Nephron progenitor cell (in vitro differentiated cells): Measurements from ENCODE around the gene RECQL.
"Not testable (repeated sequence)": the region's sequence is repeated elsewhere in the genome, so short reads cannot be mapped to it uniquely, and the experiment has no call there.

Experiments used
- DNase-seq: peaks from one replicate; pipeline ENCODE4 v3.0.0; 2021
- H3K27ac Mint-ChIP-seq: 2 replicates; pipeline ENCODE4 v1.8.0; 2021; ENCODE audit warnings: mild to moderate bottlenecking, moderate library complexity, mixed read lengths
- H3K27me3 Mint-ChIP-seq: 2 replicates; pipeline ENCODE4 v1.8.0; 2021; ENCODE audit warnings: mild to moderate bottlenecking, low read depth, mixed read lengths; ENCODE audit not compliant: poor library complexity
- H3K36me3 Mint-ChIP-seq: 2 replicates; pipeline ENCODE4 v1.8.0; 2021; ENCODE audit warnings: low read depth, mixed read lengths
- H3K4me1 Mint-ChIP-seq: 2 replicates; pipeline ENCODE4 v1.8.0; 2021; ENCODE audit warnings: mixed read lengths
- H3K4me3 Mint-ChIP-seq: 2 replicates; pipeline ENCODE4 v1.8.0; 2021; ENCODE audit warnings: mild to moderate bottlenecking, moderate library complexity, mixed read lengths
- H3K9me3 Mint-ChIP-seq: 2 replicates; pipeline ENCODE4 v1.8.0; 2021; ENCODE audit warnings: mild to moderate bottlenecking, moderate library complexity, mixed read lengths
- CTCF ChIP-seq: fragments of 200-600 bp; sonication (generic); IDR thresholded peaks from 2 replicates; pipeline ENCODE4 v1.5.0; 2021; ENCODE audit warnings: antibody characterized with exemption

RECQL gene

GRCh38 chr12:21438643-21439042 lies 62.8 kb downstream of the RECQL start:
- Mint-ChIP-seq H3K27ac (peak overlapping the region; percentile 97), H3K9me3 (no peaks in the 10 kb centered on the region)

GRCh38 chr12:21434699-21435098 lies 66.7 kb downstream of the RECQL start:
- Mint-ChIP-seq H3K27me3 (peaks cover 29% of the 10 kb centered on the region), H3K4me1 (peaks cover 5% of the 10 kb centered on the region), H3K9me3 (no peaks in the 10 kb centered on the region), H3K36me3 (peaks cover 11% of the 10 kb centered on the region), H3K4me3 (no peak overlapping the region), H3K27ac (no peak overlapping the region)
- DNase-seq = no peak
- no peak for TF ChIP-seq CTCF

More at GRCh38 chr12:21438643-21439042, 62.8 kb downstream of the RECQL start:
- Mint-ChIP-seq H3K27me3 (peaks cover 26% of the 10 kb centered on the region), H3K4me3 (peak overlapping the region; percentile 94), H3K36me3 (peaks cover 30% of the 10 kb centered on the region), H3K4me1 (peaks cover 5% of the 10 kb centered on the region)
- TF ChIP-seq CTCF = no peak
- DNase-seq = no peak

DNA sequence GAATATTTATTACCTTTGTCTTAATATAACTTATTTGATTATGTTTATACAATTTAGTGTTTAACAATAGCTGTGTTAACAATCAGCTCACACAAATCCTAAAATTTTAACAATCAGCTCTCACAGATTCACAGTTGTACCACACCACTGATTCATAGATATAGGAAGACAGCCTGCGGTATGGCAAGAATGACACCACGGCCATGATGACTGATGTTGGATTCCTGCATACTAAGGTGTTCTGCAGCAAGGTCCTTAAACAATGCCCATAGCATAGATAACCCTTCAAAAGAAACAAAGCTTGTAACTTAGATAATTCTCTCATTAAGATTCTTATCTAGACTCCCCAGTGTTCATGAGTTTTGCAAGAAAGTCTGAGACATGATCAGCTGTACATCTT lies 67.9 kb downstream of the RECQL start:
- Mint-ChIP-seq H3K4me1 (peaks cover 5% of the 10 kb centered on the region), H3K27me3 (peaks cover 29% of the 10 kb centered on the region), H3K36me3 (no peaks in the 10 kb centered on the region), H3K9me3 (no peaks in the 10 kb centered on the region), H3K4me3 (no peak overlapping the region), H3K27ac (no peak overlapping the region)
- no peak for TF ChIP-seq CTCF
- DNase-seq = no peak

DNA sequence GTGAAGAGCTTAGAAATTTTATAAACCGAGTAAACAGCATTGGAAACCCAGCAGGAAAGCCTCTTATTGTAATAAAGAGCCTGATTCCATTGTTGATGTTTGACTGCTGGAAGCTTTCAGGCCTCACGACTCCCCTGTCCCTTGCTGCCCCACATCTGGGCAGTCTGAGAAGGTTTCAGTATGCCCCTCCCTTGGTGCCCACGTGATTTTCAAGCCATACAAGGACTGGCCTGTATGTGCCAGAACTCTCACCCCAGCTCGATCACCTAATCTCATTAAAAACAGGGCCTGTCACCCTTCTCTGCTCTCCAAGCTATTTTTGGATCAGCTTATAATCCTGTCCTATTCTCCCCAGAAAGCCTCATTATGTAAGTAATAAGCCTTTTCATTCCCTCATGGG lies 71.4 kb downstream of the RECQL start:
- H3K27me3 Mint-ChIP-seq = peaks cover 13% of the 10 kb centered on the region
- H3K36me3 Mint-ChIP-seq = no peaks in the 10 kb centered on the region
- no peak for DNase-seq

DNA sequence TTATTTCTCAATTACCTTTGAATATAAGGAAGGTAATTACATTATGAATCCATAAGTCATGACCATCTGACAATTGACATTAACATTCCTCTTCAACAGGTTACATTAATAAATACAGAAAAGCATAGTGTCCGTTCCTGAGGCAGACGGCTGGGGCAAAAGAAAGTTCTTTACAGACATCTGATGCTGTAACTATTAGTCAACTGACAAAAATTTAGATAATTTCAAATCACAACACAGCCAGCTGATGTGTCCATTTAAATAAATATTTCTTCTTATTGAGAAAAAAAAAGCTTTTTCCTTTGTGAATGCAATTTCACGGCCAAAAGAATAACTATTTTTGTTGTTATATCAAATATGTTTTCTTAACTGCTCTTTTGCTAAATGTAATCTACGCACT lies 73.2 kb downstream of the RECQL start:
- no peaks in the 10 kb centered on the region for H3K36me3 Mint-ChIP-seq
- no peak for TF ChIP-seq CTCF
- DNase-seq = no peak
- H3K4me1 Mint-ChIP-seq = no peaks in the 10 kb centered on the region
- no peak overlapping the region for H3K27ac Mint-ChIP-seq
- H3K27me3 Mint-ChIP-seq = peaks cover 3% of the 10 kb centered on the region
- no peak overlapping the region for H3K4me3 Mint-ChIP-seq
- H3K9me3 Mint-ChIP-seq = peaks cover 7% of the 10 kb centered on the region

More for the DNA sequence above, 71.4 kb downstream of the RECQL start:
- no peak overlapping the region for H3K4me3 Mint-ChIP-seq
- H3K4me1 Mint-ChIP-seq = no peaks in the 10 kb centered on the region
- TF ChIP-seq CTCF = no peak
- peaks cover 6% of the 10 kb centered on the region for H3K9me3 Mint-ChIP-seq
- H3K27ac Mint-ChIP-seq = no peak overlapping the region

DNA sequence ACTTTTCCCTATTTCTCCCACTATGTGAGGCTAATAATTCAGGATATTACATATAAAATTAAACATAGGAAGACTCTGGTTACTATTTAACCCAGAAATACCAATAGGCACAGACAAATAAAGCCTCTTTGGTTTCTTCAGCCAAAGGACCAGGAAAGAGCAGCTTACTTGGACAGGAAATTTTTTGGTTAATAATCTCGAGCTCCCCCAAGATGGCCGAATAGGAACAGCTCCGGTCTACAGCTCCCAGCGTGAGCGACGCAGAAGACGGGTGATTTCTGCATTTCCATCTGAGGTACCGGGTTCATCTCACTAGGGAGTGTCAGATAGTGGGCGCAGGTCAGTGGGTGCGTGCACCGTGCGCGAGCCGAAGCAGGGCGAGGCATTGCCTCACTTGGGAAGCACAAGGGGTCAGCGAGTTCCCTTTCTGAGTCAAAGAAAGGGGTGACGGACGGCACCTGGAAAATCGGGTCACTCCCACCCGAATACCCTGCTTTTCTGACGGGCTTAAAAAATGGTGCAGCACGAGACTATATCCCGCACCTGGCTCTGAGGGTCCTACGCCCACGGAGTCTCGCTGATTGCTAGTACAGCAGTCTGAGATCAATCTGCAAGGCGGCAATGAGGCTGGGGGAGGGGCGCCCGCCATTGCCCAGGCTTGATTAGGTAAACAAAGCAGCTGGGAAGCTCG lies 82.3 kb downstream of the RECQL start:
- not testable (repeated sequence) for H3K4me1 Mint-ChIP-seq

More for the DNA sequence above, 82.3 kb downstream of the RECQL start:
- H3K9me3 Mint-ChIP-seq, H3K27ac Mint-ChIP-seq, H3K36me3 Mint-ChIP-seq, DNase-seq, H3K27me3 Mint-ChIP-seq, H3K4me3 Mint-ChIP-seq: not testable (repeated sequence)
